A375 (cell line): ENCODE results near the gene TMEM115. TPM values are rescaled to one million over a fixed set of nuclear protein-coding genes. Genes with fewer than 3 reads are reported as not detected.

Experiments used
- total RNA-seq: library from RNA; depleted of rRNA; stranded (reverse); fragments of >200 nt; shearing (Covaris generic); gene quantifications from 2 replicates; pipeline ENCODE4 v1.2.3, GENCODE V29; 2014; rRNA removed

The TMEM115 gene
- 54.7 and 59.0 TPM in 2 replicates for total RNA-seq

GRCh38 chr3:50358911-50359759, at the start of gene TMEM115:
Gene TMEM115, minus strand, starts transcription at chr3:50359521. Its CDS starts 458 bp downstream, at chr3:50359063.

GRCh38 chr3:50350527-50351322, 8.6 kb downstream of the TMEM115 start, which contains the start of the genes CYB561D2 and NPRL2:
Gene CYB561D2, plus strand, starts transcription at chr3:50350862. Its CDS starts 572 bp downstream, at chr3:50351434.
Gene NPRL2, minus strand, starts transcription at chr3:50350775. Its CDS starts 123 bp downstream, at chr3:50350652.

GRCh38 chr3:50345586-50346234, 13.6 kb downstream of the TMEM115 start, which contains the start of gene ZMYND10:
Gene ZMYND10, minus strand, starts transcription at chr3:50345732. Its CDS starts 153 bp downstream, at chr3:50345579.

GRCh38 chr3:50340448-50341329, 18.6 kb downstream of the TMEM115 start, which contains the start of gene RASSF1:
Gene RASSF1, minus strand, starts transcription at chr3:50340836. Its CDS starts 31 bp downstream, at chr3:50340805.

GRCh38 chr3:50327943-50328691, 31.2 kb downstream of the TMEM115 start, which contains the start of gene TUSC2:
Gene TUSC2, minus strand, starts transcription at chr3:50328223. Its CDS starts 124 bp downstream, at chr3:50328099.

GRCh38 chr3:50322386-50323091, 36.8 kb downstream of the TMEM115 start, which contains the start of gene HYAL2:
Gene HYAL2, minus strand, starts transcription at chr3:50322745. Its CDS starts 2,256 bp downstream, at chr3:50320489.

Other genes starting within 250 kb of the TMEM115 start
- gene SEMA3F, start 204.2 kb downstream of the TMEM115 start, total RNA-seq, result 10.4 and 17.0 TPM in 2 replicates
- not detected in 2 replicates for gene GNAT1, start 167.9 kb downstream of the TMEM115 start, total RNA-seq
- gene SLC38A3, start 154.2 kb downstream of the TMEM115 start, total RNA-seq, result 0.34 and 0.53 TPM in 2 replicates
- 151 and 172 TPM in 2 replicates for gene GNAI2, start 123.3 kb downstream of the TMEM115 start, total RNA-seq
- gene SEMA3B, start 90.4 kb downstream of the TMEM115 start, total RNA-seq, result 237 and 258 TPM in 2 replicates
- gene LSMEM2, start 80.4 kb downstream of the TMEM115 start, total RNA-seq, result 0.15 and 1.2 TPM in 2 replicates
- gene IFRD2, start 67.1 kb downstream of the TMEM115 start, total RNA-seq, result 133 and 170 TPM in 2 replicates
- gene HYAL3, start 60.1 kb downstream of the TMEM115 start, total RNA-seq, result 8.4 and 9.2 TPM in 2 replicates
- gene NAA80, start 60.1 kb downstream of the TMEM115 start, total RNA-seq, result 14.7 and 16.3 TPM in 2 replicates
- gene HYAL1, start 55.9 kb downstream of the TMEM115 start, total RNA-seq, result 0.32 and 0.34 TPM in 2 replicates
- 40.3 and 41.5 TPM in 2 replicates for gene HYAL2, start 36.8 kb downstream of the TMEM115 start, total RNA-seq
- 82.0 and 86.7 TPM in 2 replicates for gene TUSC2, start 31.3 kb downstream of the TMEM115 start, total RNA-seq
- 11.2 and 15.8 TPM in 2 replicates for gene RASSF1, start 18.7 kb downstream of the TMEM115 start, total RNA-seq
- gene ZMYND10, start 13.8 kb downstream of the TMEM115 start, total RNA-seq, result 1.9 and 4.0 TPM in 2 replicates
- 39.1 and 43.1 TPM in 2 replicates for gene NPRL2, start 8.7 kb downstream of the TMEM115 start, total RNA-seq
- gene CYB561D2, start 8.7 kb downstream of the TMEM115 start, total RNA-seq, result 27.0 and 29.1 TPM in 2 replicates
- gene CACNA2D2, start 144.1 kb upstream of the TMEM115 start, total RNA-seq, result not detected in 2 replicates
- gene C3orf18, start 208.2 kb upstream of the TMEM115 start, total RNA-seq, result 5.9 and 6.5 TPM in 2 replicates
- 18.3 and 20.5 TPM in 2 replicates for gene HEMK1, start 210.0 kb upstream of the TMEM115 start, total RNA-seq